Liver (tissue), 9 donors: ENCODE results near the gene NDUFB1. TPM values are rescaled to one million over a fixed set of nuclear protein-coding genes. Genes with fewer than 3 reads are reported as not detected.

ENCODE experiments used
- DNase-seq: peaks from one replicate; pipeline ENCODE4 v3.0.0-alpha.2; 2017; ENCODE audit warnings: low spot score
- H3K27ac ChIP-seq, 2 donors: one replicate each; pipeline ENCODE4 v1.7.0; 2013; ENCODE audit warnings: inconsistent platforms in 2 of 2, low read length in 2 of 2, control low read depth in 1 of 2, low read depth in 1 of 2, mild to moderate bottlenecking in 1 of 2
- H3K27me3 ChIP-seq, 4 donors: one replicate each; pipeline versions ENCODE4 v1.6.1 to v1.7.0; 2013; ENCODE audit warnings: low read length in 3 of 4, inconsistent platforms in 1 of 4, mild to moderate bottlenecking in 1 of 4, moderate library complexity in 1 of 4; ENCODE audit not compliant: control insufficient read depth in 4 of 4, insufficient read depth in 4 of 4
- H3K36me3 ChIP-seq, 4 donors: one replicate each; pipeline versions ENCODE4 v1.6.1 to v1.7.0; 2013; ENCODE audit warnings: low read length in 3 of 4, mild to moderate bottlenecking in 3 of 4, low read depth in 1 of 4, moderate library complexity in 1 of 4; ENCODE audit not compliant: control insufficient read depth in 4 of 4, insufficient read depth in 3 of 4
- H3K4me1 ChIP-seq, 4 donors: one replicate each; pipeline versions ENCODE4 v1.6.1 to v1.7.0; 2013; ENCODE audit warnings: low read length in 3 of 4, mild to moderate bottlenecking in 3 of 4, moderate library complexity in 1 of 4; ENCODE audit not compliant: control insufficient read depth in 4 of 4, insufficient read depth in 4 of 4
- H3K4me3 ChIP-seq, 3 donors: one replicate each; pipeline versions ENCODE4 v1.6.1 to v1.7.0; 2013; ENCODE audit warnings: low read length in 3 of 3, control low read depth in 1 of 3, low read depth in 1 of 3, mild to moderate bottlenecking in 1 of 3
- H3K9ac ChIP-seq, 2 donors: one replicate each; pipeline ENCODE4 v1.7.0; 2013; ENCODE audit warnings: low read length in 2 of 2, mild to moderate bottlenecking in 2 of 2, moderate library complexity in 2 of 2, control low read depth in 1 of 2, low read depth in 1 of 2
- H3K9me3 ChIP-seq, 4 donors: one replicate each; pipeline versions ENCODE4 v1.6.1 to v1.7.0; 2013; ENCODE audit warnings: low read length in 3 of 4; ENCODE audit not compliant: control insufficient read depth in 4 of 4
- ATF3 ChIP-seq: IDR thresholded peaks from 2 replicates; pipeline ENCODE4 v1.6.1; 2016; ENCODE audit warnings: antibody characterized with exemption
- CTCF ChIP-seq: fragments of 150-350 bp; IDR thresholded peaks from 2 replicates; pipeline ENCODE4 v1.5.1; 2017; ENCODE audit warnings: improper control_type of control experiment, low read depth, low read length; ENCODE audit not compliant: missing input control
- EGR1 ChIP-seq, 2 donors: IDR thresholded peaks; 2 replicates each; pipeline ENCODE4 v1.6.1; 2016 to 2018; ENCODE audit warnings: antibody characterized with exemption in 2 of 2, low read depth in 2 of 2
- FOXA1 ChIP-seq: IDR thresholded peaks from 2 replicates; pipeline ENCODE4 v1.6.1; 2016; ENCODE audit warnings: antibody characterized with exemption
- FOXA2 ChIP-seq: IDR thresholded peaks from 2 replicates; pipeline ENCODE4 v1.6.1; 2016; ENCODE audit warnings: antibody characterized with exemption
- GABPA ChIP-seq, 2 donors: IDR thresholded peaks in 1 of 2; conservative IDR thresholded peaks in 1 of 2; 2 replicates each; pipeline ENCODE4 v1.6.1; 2016; ENCODE audit warnings: antibody characterized with exemption in 2 of 2, mild to moderate bottlenecking in 1 of 2, moderate library complexity in 1 of 2
- HNF4A ChIP-seq, 2 donors: conservative IDR thresholded peaks; 2 replicates each; pipeline ENCODE4 v1.6.1; 2016; ENCODE audit warnings: antibody characterized with exemption in 2 of 2, mild to moderate bottlenecking in 2 of 2
- HNF4G ChIP-seq: IDR thresholded peaks from 2 replicates; pipeline ENCODE4 v1.6.1; 2016; ENCODE audit warnings: antibody characterized with exemption
- JUND ChIP-seq, 2 donors: IDR thresholded peaks; 2 replicates each; pipeline ENCODE4 v1.6.1; 2016; ENCODE audit warnings: antibody characterized with exemption in 2 of 2
- NR2F2 ChIP-seq: IDR thresholded peaks from 2 replicates; pipeline ENCODE4 v1.6.1; 2016; ENCODE audit warnings: antibody characterized with exemption
- RAD21 ChIP-seq, 2 donors: IDR thresholded peaks; 2 replicates each; pipeline ENCODE4 v1.6.1; 2016; ENCODE audit warnings: antibody characterized with exemption in 2 of 2, mild to moderate bottlenecking in 2 of 2
- RXRA ChIP-seq, 2 donors: IDR thresholded peaks; 2 replicates each; pipeline ENCODE4 v1.6.1; 2017 to 2018; ENCODE audit warnings: antibody characterized with exemption in 2 of 2, mild to moderate bottlenecking in 1 of 2
- SP1 ChIP-seq: IDR thresholded peaks from 2 replicates; pipeline ENCODE4 v1.6.1; 2018; ENCODE audit warnings: antibody characterized with exemption, mild to moderate bottlenecking
- TAF1 ChIP-seq: conservative IDR thresholded peaks from 2 replicates; pipeline ENCODE4 v1.6.1; 2016; ENCODE audit warnings: antibody characterized with exemption, mild to moderate bottlenecking
- YY1 ChIP-seq: IDR thresholded peaks from 2 replicates; pipeline ENCODE4 v1.6.1; 2016; ENCODE audit warnings: antibody characterized with exemption, mild to moderate bottlenecking
- ZBTB33 ChIP-seq: IDR thresholded peaks from 2 replicates; pipeline ENCODE4 v1.6.1; 2016; ENCODE audit warnings: antibody characterized with exemption
- WGBS: extraction: QIAGEN DNeasy Blood & Tissue Kit; methylation state at CpG from one replicate; pipeline ENCODE4 v1.1.7; 2013; 5-methylcytosine and 5-hydroxymethylcytosine counted together
- polyA plus RNA-seq, 2 donors: library from polyadenylated mRNA; stranded (reverse) in 1 of 2; unstranded in 1 of 2; fragments of 200-250 nt in 1 of 2; fragments of >200 nt in 1 of 2; fragmentation: Nextera tagmentation in 1 of 2; extraction: Ambion mirVana in 1 of 2; gene quantifications; one replicate each; pipeline versions ENCODE4 v1.2.1 to v1.2.3, GENCODE V29; 2013 to 2015
- total RNA-seq, 2 donors: library from RNA; depleted of rRNA; stranded (reverse); fragments of >200 nt; gene quantifications; one replicate each; pipeline ENCODE4 v1.2.3, GENCODE V29; 2014
- TF ChIP-seq, protein P1 (sequence below): IDR thresholded peaks from 2 replicates; pipeline ENCODE4 v1.6.1; 2016; ENCODE audit warnings: antibody characterized with exemption
- donor health status: healthy.
- donor health status: healthy.
- donor health status: healthy.
- donor health status: healthy.
- donor health status: healthy.

The NDUFB1 gene
- total and polyA plus RNA-seq, 4 donors, result 136 to 436 (median 240) TPM

GRCh38 chr14:92144708-92145107 is 23.2 kb upstream of the NDUFB1 start:
- H3K27ac ChIP-seq, result no peak overlapping the region
- TF ChIP-seq RXRA (IDR thresholded peaks at IDR 0.05), result no peak
- no peak for TF ChIP-seq EGR1 (IDR thresholded peaks at IDR 0.05; ENCODE audit: low read depth in 2 of 2)
- TF ChIP-seq HNF4G, result no peak
- no peak for TF ChIP-seq JUND (IDR thresholded peaks at IDR 0.05)
- no peak for TF ChIP-seq YY1
- no peak for TF ChIP-seq RAD21 (IDR thresholded peaks at IDR 0.05)
- no peak for TF ChIP-seq NR2F2
- TF ChIP-seq FOXA2, result no peak
- no peak for TF ChIP-seq ZBTB33
- no peak for TF ChIP-seq SP1
- no peak for TF ChIP-seq TAF1
- no peak for TF ChIP-seq ATF3
- no peak for TF ChIP-seq GABPA (IDR thresholded peaks at IDR 0.05 in 1 of 2, conservative IDR thresholded peaks at IDR 0.05 in 1 of 2)
- no peak for TF ChIP-seq CTCF
- TF ChIP-seq HNF4A (conservative IDR thresholded peaks at IDR 0.05), result no peak
- TF ChIP-seq FOXA1, result no peak
- TF ChIP-seq, protein P1, sequence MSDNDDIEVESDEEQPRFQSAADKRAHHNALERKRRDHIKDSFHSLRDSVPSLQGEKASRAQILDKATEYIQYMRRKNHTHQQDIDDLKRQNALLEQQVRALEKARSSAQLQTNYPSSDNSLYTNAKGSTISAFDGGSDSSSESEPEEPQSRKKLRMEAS, result no peak
- no peak overlapping the region for H3K9ac ChIP-seq
- H3K36me3 ChIP-seq, result peaks cover 6 to 53% (median 46%) of the 10 kb centered on the region in 4 donors
- WGBS, result 94% methylated on average over 2 of the region's 2 CpGs
- H3K4me3 ChIP-seq, result no peak overlapping the region
- no peaks in the 10 kb centered on the region for H3K4me1 ChIP-seq
- no peaks in the 10 kb centered on the region for H3K9me3 ChIP-seq
- no peak for DNase-seq
- no peaks in the 10 kb centered on the region for H3K27me3 ChIP-seq

DNA sequence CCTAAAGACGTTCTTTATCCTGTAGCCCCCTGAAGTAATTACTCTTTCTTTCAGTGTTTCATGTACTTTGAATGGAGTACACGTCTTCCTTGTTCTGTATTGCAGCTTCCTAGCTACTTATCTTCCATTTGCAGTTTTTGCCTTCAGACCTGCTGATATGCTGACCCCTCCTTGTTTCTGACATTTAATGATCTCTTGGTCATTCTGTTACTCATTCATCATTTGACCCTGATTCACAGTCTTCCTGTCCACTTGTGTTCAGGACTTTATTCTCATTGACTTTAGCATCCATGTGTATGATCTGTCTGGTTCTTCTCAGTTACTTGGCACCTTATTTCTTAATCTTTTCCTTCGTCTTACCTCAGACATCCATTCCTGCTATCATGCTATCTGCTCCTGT is 22.5 kb upstream of the NDUFB1 start:
- H3K9me3 ChIP-seq, result no peaks in the 10 kb centered on the region
- H3K27ac ChIP-seq, result no peak overlapping the region
- no peak overlapping the region for H3K4me3 ChIP-seq
- TF ChIP-seq ATF3 (no peak), NR2F2 (no peak), CTCF (no peak), HNF4G (no peak), FOXA1 (no peak), RXRA (IDR thresholded peaks at IDR 0.05) (no peak), ZBTB33 (no peak), FOXA2 (no peak), GABPA (IDR thresholded peaks at IDR 0.05 in 1 of 2, conservative IDR thresholded peaks at IDR 0.05 in 1 of 2) (no peak)
- TF ChIP-seq, protein P1, result no peak
- WGBS, result 92% methylated on average over 3 of the region's 3 CpGs
- no peak overlapping the region for H3K9ac ChIP-seq
- peaks cover 6 to 49% (median 43%) of the 10 kb centered on the region in 4 donors for H3K36me3 ChIP-seq
- DNase-seq, result no peak
- no peaks in the 10 kb centered on the region for H3K4me1 ChIP-seq
- no peaks in the 10 kb centered on the region for H3K27me3 ChIP-seq
